ENCODE results near the gene DNTTIP2. TPM values are rescaled to one million over a fixed set of nuclear protein-coding genes. Genes with fewer than 3 reads are reported as not detected.
"Not testable (repeated sequence)": the region's sequence is repeated elsewhere in the genome, so short reads cannot be mapped to it uniquely, and the experiment has no call there.

Gene DNTTIP2
- total and polyA plus RNA-seq, 12 donors = 12.9 to 109 (median 40.2) TPM

DNA sequence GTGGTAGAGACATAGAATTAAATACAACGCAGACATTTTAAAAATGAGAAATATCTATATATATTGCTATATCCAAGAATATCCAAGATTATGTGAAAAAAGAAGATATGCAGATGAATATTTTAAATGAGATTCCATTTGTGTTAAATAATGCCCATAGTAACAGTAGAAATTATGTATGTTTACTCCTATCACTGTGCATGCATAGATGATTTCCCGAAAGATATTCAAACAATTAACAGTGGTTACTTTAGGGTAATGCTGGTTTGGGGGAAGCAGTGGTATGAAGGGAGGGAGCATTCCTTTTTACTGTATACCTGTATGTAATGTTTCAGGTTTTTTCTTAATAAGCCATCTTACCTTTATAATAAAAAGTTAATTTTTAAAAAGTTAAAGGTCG lies 25.1 kb downstream of the DNTTIP2 start:
- no peaks in the 10 kb centered on the region for H3K9me3 ChIP-seq (replicated peaks in 1 of 3)
- no peak for DNase-seq
- TF ChIP-seq, protein P1, sequence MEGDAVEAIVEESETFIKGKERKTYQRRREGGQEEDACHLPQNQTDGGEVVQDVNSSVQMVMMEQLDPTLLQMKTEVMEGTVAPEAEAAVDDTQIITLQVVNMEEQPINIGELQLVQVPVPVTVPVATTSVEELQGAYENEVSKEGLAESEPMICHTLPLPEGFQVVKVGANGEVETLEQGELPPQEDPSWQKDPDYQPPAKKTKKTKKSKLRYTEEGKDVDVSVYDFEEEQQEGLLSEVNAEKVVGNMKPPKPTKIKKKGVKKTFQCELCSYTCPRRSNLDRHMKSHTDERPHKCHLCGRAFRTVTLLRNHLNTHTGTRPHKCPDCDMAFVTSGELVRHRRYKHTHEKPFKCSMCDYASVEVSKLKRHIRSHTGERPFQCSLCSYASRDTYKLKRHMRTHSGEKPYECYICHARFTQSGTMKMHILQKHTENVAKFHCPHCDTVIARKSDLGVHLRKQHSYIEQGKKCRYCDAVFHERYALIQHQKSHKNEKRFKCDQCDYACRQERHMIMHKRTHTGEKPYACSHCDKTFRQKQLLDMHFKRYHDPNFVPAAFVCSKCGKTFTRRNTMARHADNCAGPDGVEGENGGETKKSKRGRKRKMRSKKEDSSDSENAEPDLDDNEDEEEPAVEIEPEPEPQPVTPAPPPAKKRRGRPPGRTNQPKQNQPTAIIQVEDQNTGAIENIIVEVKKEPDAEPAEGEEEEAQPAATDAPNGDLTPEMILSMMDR (IDR thresholded peaks at IDR 0.05) = no peak
- TF ChIP-seq POLR2A (IDR thresholded peaks at IDR 0.05) = no peak
- H3K4me1 ChIP-seq (replicated peaks in 1 of 2) = no peaks in the 10 kb centered on the region
- H3K27ac ChIP-seq = no peak overlapping the region
- H3K4me3 ChIP-seq = no peak overlapping the region
- intact Hi-C loops (cut with DNase I) = no loop called here
- H3K27me3 ChIP-seq = no peaks in the 10 kb centered on the region
- H3K36me3 ChIP-seq (replicated peaks in 1 of 2) = no peaks in the 10 kb centered on the region
- WGBS, 4 donors = 82 to 92% (median 88%) methylated on average over 3 of the region's 3 CpGs

DNA sequence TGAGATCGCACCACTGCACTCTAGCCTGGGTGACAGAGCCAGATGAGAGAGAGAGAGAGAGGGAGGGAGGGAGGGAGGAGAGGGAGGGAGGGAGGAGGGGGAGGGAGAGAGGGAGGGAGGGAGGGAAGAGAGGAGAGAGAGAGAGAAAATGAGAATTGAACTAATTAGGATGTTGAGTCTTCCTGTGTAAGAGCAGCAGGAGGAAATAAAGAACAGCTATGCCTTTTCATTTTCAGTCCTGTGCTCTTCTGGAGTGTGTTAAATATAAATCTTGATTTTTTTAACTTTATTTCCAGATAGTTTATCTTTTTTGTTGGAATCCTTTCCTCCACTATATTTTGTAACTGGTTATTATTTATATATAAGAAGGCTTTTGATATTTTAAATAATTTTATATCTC lies 27.1 kb downstream of the DNTTIP2 start:
- no peak for DNase-seq
- no peak overlapping the region for H3K27ac ChIP-seq
- H3K9me3 ChIP-seq (replicated peaks in 1 of 3) = no peaks in the 10 kb centered on the region
- H3K4me1 ChIP-seq (replicated peaks in 1 of 2) = peaks cover 5% of the 10 kb centered on the region in 2 donors
- TF ChIP-seq, protein P1 (IDR thresholded peaks at IDR 0.05) = no peak
- no peak for TF ChIP-seq POLR2A (IDR thresholded peaks at IDR 0.05)
- no peaks in the 10 kb centered on the region for H3K27me3 ChIP-seq
- no peaks in the 10 kb centered on the region for H3K36me3 ChIP-seq (replicated peaks in 1 of 2)
- H3K4me3 ChIP-seq = no peak overlapping the region
- WGBS, 4 donors = 82 to 88% methylated on average over 1 of the region's 1 CpG; no CpG with 5 or more reads in 2 of the 4 donors
- intact Hi-C loops (cut with DNase I) = no loop called here

DNA sequence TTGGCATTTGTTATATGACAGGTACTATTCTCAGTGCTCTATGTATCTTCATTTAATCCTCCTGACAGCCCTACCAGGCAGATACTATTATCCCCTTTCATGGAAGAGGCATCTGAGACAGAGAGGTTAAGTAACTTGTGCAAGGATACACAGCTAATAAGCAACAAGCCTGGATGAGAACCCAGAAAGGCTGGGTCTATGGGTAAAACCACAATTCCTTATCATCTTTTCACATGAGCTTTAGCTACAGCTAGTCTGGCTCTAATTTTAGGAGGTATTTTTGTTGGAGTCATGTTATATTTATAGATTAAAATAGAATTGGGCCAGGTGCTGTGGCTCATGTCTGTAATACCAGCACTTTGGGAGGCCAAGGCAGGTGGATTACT lies 27.7 kb downstream of the DNTTIP2 start:
- intact Hi-C loops (cut with DNase I) = no loop called here
- H3K4me1 ChIP-seq (replicated peaks in 1 of 2) = peaks cover 5% of the 10 kb centered on the region in 2 donors
- TF ChIP-seq, protein P1 (IDR thresholded peaks at IDR 0.05) = no peak
- no peak for TF ChIP-seq POLR2A (IDR thresholded peaks at IDR 0.05)
- no peak overlapping the region for H3K4me3 ChIP-seq
- no peaks in the 10 kb centered on the region for H3K27me3 ChIP-seq
- H3K36me3 ChIP-seq (replicated peaks in 1 of 2) = no peaks in the 10 kb centered on the region
- no peaks in the 10 kb centered on the region for H3K9me3 ChIP-seq (replicated peaks in 1 of 3)
- H3K27ac ChIP-seq = no peak overlapping the region
- DNase-seq = no peak

DNA sequence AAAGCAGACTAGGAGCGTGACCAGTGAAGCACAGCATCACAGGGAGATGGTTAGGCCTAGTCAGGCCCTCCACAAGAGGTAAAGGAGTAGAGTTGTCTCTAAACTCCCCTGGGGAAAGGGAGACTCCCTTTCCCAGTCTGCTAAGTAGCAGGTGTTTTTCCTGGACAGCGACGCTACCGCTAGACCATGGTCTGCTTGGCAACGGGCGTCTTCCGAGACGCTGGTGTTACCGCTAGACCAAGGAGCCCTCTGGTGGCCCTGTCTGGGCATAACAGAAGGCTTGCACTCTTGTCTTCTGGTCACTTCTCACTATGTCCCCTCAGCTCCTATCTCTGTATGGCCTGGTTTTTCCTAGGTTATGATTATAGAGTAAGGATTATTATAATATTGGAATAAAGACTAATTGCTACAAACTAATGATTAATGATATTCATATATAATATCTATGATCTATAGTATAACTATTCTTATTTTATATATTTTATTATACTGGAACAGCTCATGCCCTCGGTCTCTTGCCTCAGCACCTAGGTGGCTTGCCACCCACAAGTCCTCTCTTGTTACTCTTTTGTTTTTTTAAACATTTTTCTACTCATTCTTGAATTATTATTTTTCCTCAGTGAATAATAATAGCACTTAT lies 28.2 kb downstream of the DNTTIP2 start:
- 31 to 38% (median 36%) methylated on average over 10 of the region's 10 CpGs for WGBS, 4 donors
- H3K27me3 ChIP-seq; H3K9me3 ChIP-seq (replicated peaks in 1 of 3); intact Hi-C loops (cut with DNase I); H3K36me3 ChIP-seq (replicated peaks in 1 of 2); H3K4me1 ChIP-seq (replicated peaks in 1 of 2); H3K4me3 ChIP-seq; H3K27ac ChIP-seq: not testable (repeated sequence)
- TF ChIP-seq, protein P1 (IDR thresholded peaks at IDR 0.05) = peak; percentile 45 to 77 (median 58)
- peak; percentile 65 to 92 (median 81) for DNase-seq

All from adrenal gland (tissue), 12 donors.